Measurements from ENCODE around the gene EHMT1. TPM values are rescaled to one million over a fixed set of nuclear protein-coding genes. Genes with fewer than 3 reads are reported as not detected.

Gene EHMT1
- total and polyA plus RNA-seq, 2 of the 8 experiments (the other 6 are each of a cell fraction or from before 2014, with no cell fraction given): 95.7 to 163 TPM

DNA sequence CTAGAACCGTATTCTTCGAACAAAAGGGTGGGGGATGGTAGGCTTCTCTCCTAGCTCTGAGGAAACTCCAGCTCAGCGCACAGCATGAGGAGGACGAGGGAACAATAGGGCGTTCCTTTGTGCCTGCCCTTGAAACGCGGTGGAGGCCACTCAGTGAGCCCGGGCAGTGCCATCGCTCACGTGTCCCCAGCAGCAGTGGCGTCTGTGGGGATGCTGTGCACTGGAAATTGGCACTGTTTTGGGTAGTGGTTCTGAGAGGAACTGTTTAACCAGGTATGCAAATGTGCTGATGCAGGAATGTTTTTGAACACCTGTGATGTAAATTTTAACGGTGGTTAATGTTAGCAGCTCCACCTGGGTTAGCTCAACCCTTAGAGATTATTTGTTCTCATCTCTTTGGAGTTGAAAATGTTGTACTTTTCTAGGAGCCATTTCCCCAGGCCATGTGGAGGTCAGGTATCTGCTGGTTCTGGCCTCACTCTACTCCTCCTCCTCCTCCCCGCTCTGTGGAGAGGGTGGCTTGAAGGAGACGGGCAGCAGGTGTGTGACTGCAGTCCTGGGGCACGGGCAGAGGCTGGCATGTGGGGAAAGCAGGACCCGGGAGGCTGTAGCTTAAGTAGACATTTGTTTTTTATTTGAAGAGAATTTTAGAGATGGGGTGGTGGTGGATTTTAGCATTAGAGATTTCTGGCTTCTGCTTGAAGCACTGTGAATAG, 48.3 kb downstream of the EHMT1 start (continued):
- peak; percentile 30 to 80; a peak in 2 of 3 replicates for TF ChIP-seq EP300 (IDR thresholded peaks at IDR 0.05; ENCODE audit: borderline replicate concordance in 1 of 2, low read depth in 2 of 2, low read length in 2 of 2)
- TF ChIP-seq POLR2AphosphoS5 (IDR thresholded peaks at IDR 0.05; ENCODE audit: low read depth, low read length): peak; percentile 77
- TF ChIP-seq YY1 (IDR thresholded peaks at IDR 0.05; ENCODE audit: low read depth, low read length): peak; percentile 42; the same call in 1 of the 2 replicates
- TF ChIP-seq FOSL1 (IDR thresholded peaks at IDR 0.05; ENCODE audit: insufficient read depth, low read depth, low read length): no peak
- TF ChIP-seq E2F6 (IDR thresholded peaks at IDR 0.05): peak; percentile 34; the same call in 1 of the 2 replicates
- no peak for TF ChIP-seq POU5F1 (IDR thresholded peaks at IDR 0.05; ENCODE audit: low read depth, low read length)
- TF ChIP-seq CBX5 (IDR thresholded peaks at IDR 0.05; ENCODE audit: low read depth, low read length): no peak
- TF ChIP-seq USF2 (IDR thresholded peaks at IDR 0.05; ENCODE audit: low read length): peak; percentile 72
- TF ChIP-seq, protein P1, sequence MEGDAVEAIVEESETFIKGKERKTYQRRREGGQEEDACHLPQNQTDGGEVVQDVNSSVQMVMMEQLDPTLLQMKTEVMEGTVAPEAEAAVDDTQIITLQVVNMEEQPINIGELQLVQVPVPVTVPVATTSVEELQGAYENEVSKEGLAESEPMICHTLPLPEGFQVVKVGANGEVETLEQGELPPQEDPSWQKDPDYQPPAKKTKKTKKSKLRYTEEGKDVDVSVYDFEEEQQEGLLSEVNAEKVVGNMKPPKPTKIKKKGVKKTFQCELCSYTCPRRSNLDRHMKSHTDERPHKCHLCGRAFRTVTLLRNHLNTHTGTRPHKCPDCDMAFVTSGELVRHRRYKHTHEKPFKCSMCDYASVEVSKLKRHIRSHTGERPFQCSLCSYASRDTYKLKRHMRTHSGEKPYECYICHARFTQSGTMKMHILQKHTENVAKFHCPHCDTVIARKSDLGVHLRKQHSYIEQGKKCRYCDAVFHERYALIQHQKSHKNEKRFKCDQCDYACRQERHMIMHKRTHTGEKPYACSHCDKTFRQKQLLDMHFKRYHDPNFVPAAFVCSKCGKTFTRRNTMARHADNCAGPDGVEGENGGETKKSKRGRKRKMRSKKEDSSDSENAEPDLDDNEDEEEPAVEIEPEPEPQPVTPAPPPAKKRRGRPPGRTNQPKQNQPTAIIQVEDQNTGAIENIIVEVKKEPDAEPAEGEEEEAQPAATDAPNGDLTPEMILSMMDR (IDR thresholded peaks at IDR 0.05; ENCODE audit: control extremely low read depth in 1 of 3, insufficient read depth in 1 of 3, low read depth in 1 of 3, low read length in 3 of 3): no peak
- 0 out of 2 replicates have a peak, but pooled peaks have one; percentile 9 for TF ChIP-seq JUN (IDR thresholded peaks at IDR 0.05; ENCODE audit: low read depth, low read length)
- peak; percentile 87 for TF ChIP-seq MAX (IDR thresholded peaks at IDR 0.05)
- peak; percentile 76; the same call in 1 of the 2 replicates for TF ChIP-seq SP1 (IDR thresholded peaks at IDR 0.05; ENCODE audit: low read depth, low read length)
- 0 out of 2 replicates have a peak, but pooled peaks have one; percentile 35 for TF ChIP-seq CREB1 (IDR thresholded peaks at IDR 0.05)
- TF ChIP-seq GABPA (IDR thresholded peaks at IDR 0.05; ENCODE audit: borderline replicate concordance, insufficient read depth, low read length): peak; percentile 56; the same call in 1 of the 2 replicates
- TF ChIP-seq CEBPB (IDR thresholded peaks at IDR 0.05; ENCODE audit: low read depth, low read length): 0 out of 2 replicates have a peak, but pooled peaks have one; percentile 22
- TF ChIP-seq TCF12 (IDR thresholded peaks at IDR 0.05; ENCODE audit: low read depth, low read length): 0 out of 2 replicates have a peak, but pooled peaks have one; percentile 9
- TF ChIP-seq POLR2A (IDR thresholded peaks at IDR 0.05; ENCODE audit: control extremely low read depth in 1 of 2, low read depth in 2 of 2, low read length in 2 of 2): peak in 1 of 2 experiments; percentile 65; a peak in 2 of 3 replicates
- TF ChIP-seq RFX5 (IDR thresholded peaks at IDR 0.05; ENCODE audit: borderline replicate concordance, low read depth, low read length): no peak
- TF ChIP-seq TEAD4 (IDR thresholded peaks at IDR 0.05; ENCODE audit: low read depth, low read length): peak; percentile 85

Data from H1 (cell line).